Neuronal stem cell (in vitro differentiated cells): Measurements from ENCODE around the gene RPS19.
A peak's percentile ranks its signal among the peaks of the same experiment; 100 is the strongest.

Source experiments
- DNase-seq: peaks from one replicate; pipeline ENCODE4 v3.0.0-alpha.2; 2013; ENCODE audit warnings: low spot score
- H2AFZ ChIP-seq: one replicate; pipeline ENCODE4 v1.6.1; 2013; ENCODE audit warnings: mild to moderate bottlenecking, low read length, inconsistent platforms
- H2AK5ac ChIP-seq: 2 replicates; pipeline ENCODE4 v1.6.1; 2013; ENCODE audit warnings: low read depth, mild to moderate bottlenecking, inconsistent platforms, low read length, moderate library complexity, mixed read lengths
- H2BK120ac ChIP-seq: 2 replicates; pipeline ENCODE4 v1.6.1; 2013; ENCODE audit warnings: low read depth, mild to moderate bottlenecking, inconsistent platforms, low read length, moderate library complexity, mixed read lengths
- H2BK12ac ChIP-seq: one replicate; pipeline ENCODE4 v1.6.1; 2013; ENCODE audit warnings: low read length, inconsistent platforms
- H2BK15ac ChIP-seq: 2 replicates; pipeline ENCODE4 v1.6.1; 2013; ENCODE audit warnings: mild to moderate bottlenecking, low read length, inconsistent platforms, mixed read lengths
- H2BK5ac ChIP-seq: one replicate; pipeline ENCODE4 v1.6.1; 2013; ENCODE audit warnings: inconsistent platforms, mild to moderate bottlenecking, low read length, moderate library complexity
- H3K14ac ChIP-seq: one replicate; pipeline ENCODE4 v1.6.1; 2013; ENCODE audit warnings: low read length, inconsistent platforms
- H3K18ac ChIP-seq: 2 replicates; pipeline ENCODE4 v1.6.1; 2013; ENCODE audit warnings: low read length, inconsistent platforms
- H3K23ac ChIP-seq: 2 replicates; pipeline ENCODE4 v1.6.1; 2013; ENCODE audit warnings: low read depth, mild to moderate bottlenecking, mixed read lengths, low read length, inconsistent platforms; ENCODE audit not compliant: poor library complexity
- H3K27ac ChIP-seq: replicated peaks from 3 replicates; pipeline ENCODE4 v1.5.1; 2013; ENCODE audit warnings: low read length, inconsistent platforms
- H3K27me3 ChIP-seq, 3 experiments: 2 replicates each; pipeline ENCODE4 v1.6.1; 2013; ENCODE audit warnings: low read length in 3 of 3, mild to moderate bottlenecking in 2 of 3, inconsistent platforms in 1 of 3, low read depth in 1 of 3, mixed read lengths in 1 of 3, moderate library complexity in 1 of 3; ENCODE audit not compliant: control insufficient read depth in 3 of 3, insufficient read depth in 3 of 3
- H3K36me3 ChIP-seq, 2 donors: replicated peaks in 1 of 2; 2 replicates each; pipeline ENCODE4 v1.6.1; 2013; ENCODE audit warnings: low read length in 2 of 2; ENCODE audit not compliant: control insufficient read depth in 2 of 2, insufficient read depth in 2 of 2
- H3K4ac ChIP-seq: 2 replicates; pipeline ENCODE4 v1.6.1; 2013; ENCODE audit warnings: inconsistent platforms, mild to moderate bottlenecking, low read length, moderate library complexity
- H3K4me1 ChIP-seq, 2 donors: 1 replicate in 1 of 2; 2 replicates in 1 of 2; pipeline ENCODE4 v1.6.1; 2013; ENCODE audit warnings: low read length in 2 of 2, low read depth in 1 of 2; ENCODE audit not compliant: control insufficient read depth in 2 of 2, insufficient read depth in 1 of 2
- H3K4me2 ChIP-seq: one replicate; pipeline ENCODE4 v1.6.1; 2013; ENCODE audit warnings: mild to moderate bottlenecking, low read length, inconsistent platforms; ENCODE audit not compliant: insufficient read depth, poor library complexity, severe bottlenecking
- H3K4me3 ChIP-seq, 2 donors: 2 replicates each; pipeline ENCODE4 v1.5.1; 2013; ENCODE audit warnings: low read length in 2 of 2, mild to moderate bottlenecking in 2 of 2, inconsistent platforms in 1 of 2, moderate library complexity in 1 of 2
- H3K79me1 ChIP-seq: one replicate; pipeline ENCODE4 v1.6.1; 2013; ENCODE audit warnings: low read depth, mild to moderate bottlenecking, inconsistent platforms, low read length, moderate library complexity
- H3K9ac ChIP-seq: one replicate; pipeline ENCODE4 v1.6.1; 2013; ENCODE audit warnings: mild to moderate bottlenecking, low read depth, low read length, inconsistent platforms; ENCODE audit not compliant: poor library complexity
- H3K9me3 ChIP-seq, 2 donors: replicated peaks in 1 of 2; 2 replicates each; pipeline versions ENCODE3 to v1.6.1; 2013; ENCODE audit warnings: low read length in 2 of 2, mild to moderate bottlenecking in 2 of 2, inconsistent platforms in 1 of 2, low read depth in 1 of 2, mixed read lengths in 1 of 2, moderate library complexity in 1 of 2; ENCODE audit not compliant: control insufficient read depth in 2 of 2, insufficient read depth in 1 of 2
- H4K8ac ChIP-seq: one replicate; pipeline ENCODE4 v1.6.1; 2013; ENCODE audit warnings: low read depth, mild to moderate bottlenecking, inconsistent platforms, low read length, moderate library complexity
- H4K91ac ChIP-seq: one replicate; pipeline ENCODE4 v1.6.1; 2013; ENCODE audit warnings: low read length, low read depth, mild to moderate bottlenecking, inconsistent platforms; ENCODE audit not compliant: poor library complexity
- WGBS, 2 donors: extraction: QIAGEN DNeasy Blood & Tissue Kit; methylation state at CpG; one replicate each; pipeline ENCODE4 v1.1.7; 2013; ENCODE audit warnings: missing lambda C conversion rate in 2 of 2, mixed read lengths in 1 of 2; ENCODE audit not compliant: insufficient read length in 2 of 2, insufficient replicate concordance in 1 of 2; ENCODE audit errors: extremely low coverage in 2 of 2; 5-methylcytosine and 5-hydroxymethylcytosine counted together

The RPS19 gene

DNA sequence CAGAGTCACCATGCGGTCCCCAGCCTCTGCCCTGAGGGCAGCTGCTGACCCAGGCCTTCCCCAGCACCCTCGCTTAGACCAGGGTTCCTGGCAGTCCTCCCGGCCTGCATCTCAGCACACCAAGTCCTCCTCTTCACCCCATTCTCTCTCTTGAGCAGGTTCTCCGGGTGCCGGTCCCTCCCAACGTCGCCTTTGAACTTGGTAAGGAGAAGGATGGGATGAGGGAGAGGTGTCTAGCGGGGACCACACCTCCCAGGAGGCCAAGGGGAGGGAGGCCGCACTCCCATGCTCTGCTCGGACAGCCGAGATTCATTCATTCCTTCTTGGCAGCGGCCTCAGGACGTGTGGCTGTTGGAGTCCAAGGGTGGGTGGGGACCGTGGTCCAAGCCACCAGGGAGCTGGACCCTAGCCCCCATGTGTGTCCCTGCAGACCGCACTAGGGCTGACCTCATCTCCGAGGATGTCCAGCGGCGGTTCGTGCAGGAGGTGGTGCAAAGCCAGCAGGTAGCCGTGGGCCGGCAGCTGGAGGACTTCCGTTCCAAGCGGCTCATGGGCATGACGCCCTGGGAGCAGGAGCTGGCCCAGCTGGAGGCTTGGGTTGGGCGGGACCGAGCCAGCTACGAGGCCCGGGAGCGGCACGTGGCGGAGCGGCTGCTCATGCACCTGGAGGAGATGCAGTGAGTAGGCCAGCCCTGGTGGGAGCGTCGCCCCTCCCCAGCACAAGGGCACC is 32.3 kb downstream of the RPS19 start:
- no CpG with 5 or more reads among the region's 34 CpGs for WGBS, 2 donors
- Histone ChIP-seq H2AFZ (no peak overlapping the region), H2BK15ac (no peak overlapping the region), H3K4me3 (no peak overlapping the region), H2BK120ac (no peak overlapping the region), H3K9ac (no peak overlapping the region), H2BK12ac (no peak overlapping the region), H3K18ac (no peak overlapping the region), H3K9me3 (no peaks in the 10 kb centered on the region), H3K79me1 (peaks cover 6% of the 10 kb centered on the region), H4K8ac (no peak overlapping the region), H3K36me3 (peaks cover 14 to 22% of the 10 kb centered on the region in 2 donors), H3K27me3 (no peaks in the 10 kb centered on the region), H3K14ac (no peak overlapping the region), H3K4me1 (no peaks in the 10 kb centered on the region), H2AK5ac (no peak overlapping the region), H4K91ac (no peak overlapping the region), H3K27ac (no peak overlapping the region), H2BK5ac (peak overlapping the region; percentile 53), H3K23ac (peak overlapping the region; percentile 55), H3K4ac (no peak overlapping the region), H3K4me2 (no peak overlapping the region)
- no peak for DNase-seq

DNA sequence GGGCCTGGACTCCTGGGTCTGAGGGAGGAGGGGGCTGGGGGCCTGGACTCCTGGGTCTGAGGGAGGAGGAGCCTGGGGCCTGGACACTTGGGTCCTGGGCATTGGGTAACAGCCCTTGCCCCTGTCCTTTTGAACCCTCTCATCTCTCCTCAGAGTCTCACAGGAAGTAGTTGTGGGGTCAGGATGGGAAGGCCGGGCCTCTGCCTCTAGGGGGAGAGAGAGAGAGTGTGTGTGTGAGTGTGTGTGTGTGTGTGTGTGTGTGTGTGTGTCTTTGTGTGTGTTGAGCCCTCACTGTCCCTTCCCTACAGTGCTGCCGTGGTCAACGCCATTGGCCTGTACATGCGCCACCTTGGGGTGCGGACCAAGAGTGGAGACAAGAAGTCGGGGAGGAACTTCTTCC is 33.8 kb downstream of the RPS19 start:
- Histone ChIP-seq H3K4me3 (no peak overlapping the region), H3K9me3 (no peaks in the 10 kb centered on the region), H3K18ac (no peak overlapping the region), H3K14ac (no peak overlapping the region), H4K91ac (no peak overlapping the region), H2BK5ac (no peak overlapping the region), H3K27ac (no peak overlapping the region), H3K4me1 (no peaks in the 10 kb centered on the region), H3K4me2 (no peak overlapping the region), H2AFZ (no peak overlapping the region), H4K8ac (no peak overlapping the region), H2BK12ac (no peak overlapping the region), H3K9ac (no peak overlapping the region), H3K27me3 (no peaks in the 10 kb centered on the region), H2AK5ac (no peak overlapping the region), H3K4ac (no peak overlapping the region), H2BK15ac (no peak overlapping the region), H3K23ac (peak overlapping the region; percentile 25), H3K79me1 (peaks cover 6% of the 10 kb centered on the region), H3K36me3 (peaks cover 19 to 33% of the 10 kb centered on the region in 2 donors), H2BK120ac (no peak overlapping the region)
- WGBS, 2 donors: no CpG with 5 or more reads among the region's 6 CpGs
- DNase-seq: no peak

DNA sequence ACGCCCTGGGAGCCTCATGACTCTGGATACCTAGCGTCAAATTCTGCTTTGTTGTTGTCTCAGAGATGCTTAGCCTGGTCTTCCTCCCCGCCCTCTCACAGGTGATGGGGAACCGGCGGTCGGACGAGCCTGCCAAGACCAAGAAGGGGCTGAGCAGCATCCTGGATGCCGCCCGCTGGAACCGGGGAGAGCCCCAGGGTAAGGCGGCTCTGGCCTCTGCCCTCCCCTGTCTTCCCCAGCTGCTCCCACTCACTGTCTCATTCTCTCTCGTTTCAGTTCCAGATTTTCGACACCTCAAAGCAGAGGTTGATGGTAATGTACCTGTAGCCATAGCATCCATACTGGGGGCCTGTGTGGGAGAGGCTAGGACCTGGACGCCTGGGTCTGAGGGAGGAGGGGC is 34.3 kb downstream of the RPS19 start:
- no peak overlapping the region for H3K4ac ChIP-seq
- H4K91ac ChIP-seq: no peak overlapping the region
- no peaks in the 10 kb centered on the region for H3K27me3 ChIP-seq
- H3K18ac ChIP-seq: no peak overlapping the region
- no peak overlapping the region for H2BK12ac ChIP-seq
- H3K23ac ChIP-seq: peak overlapping the region; percentile 25
- no peak overlapping the region for H3K14ac ChIP-seq
- no peak overlapping the region for H3K27ac ChIP-seq
- H3K4me3 ChIP-seq: no peak overlapping the region
- no peak overlapping the region for H2AFZ ChIP-seq
- no peak overlapping the region for H3K4me2 ChIP-seq
- no peak overlapping the region for H2BK5ac ChIP-seq
- H2BK120ac ChIP-seq: no peak overlapping the region
- no CpG with 5 or more reads among the region's 14 CpGs for WGBS, 2 donors
- H2BK15ac ChIP-seq: no peak overlapping the region
- H3K9me3 ChIP-seq: no peaks in the 10 kb centered on the region
- no peak overlapping the region for H3K9ac ChIP-seq
- peaks cover 6% of the 10 kb centered on the region for H3K79me1 ChIP-seq
- DNase-seq: no peak
- H3K36me3 ChIP-seq: peaks cover 17 to 31% of the 10 kb centered on the region in 2 donors
- H3K4me1 ChIP-seq: no peaks in the 10 kb centered on the region
- H2AK5ac ChIP-seq: no peak overlapping the region
- no peak overlapping the region for H4K8ac ChIP-seq

GRCh38 chr19:41895745-41896580 is 35.9 kb downstream of the RPS19 start:
- Histone ChIP-seq H3K79me1 (peaks cover 6% of the 10 kb centered on the region), H4K91ac (no peak overlapping the region), H3K27me3 (no peaks in the 10 kb centered on the region), H2AFZ (no peak overlapping the region), H3K4ac (no peak overlapping the region), H3K4me3 (peak overlapping the region in 1 of 2 donors; percentile 66), H3K4me1 (no peaks in the 10 kb centered on the region), H3K9me3 (no peaks in the 10 kb centered on the region), H2BK15ac (no peak overlapping the region), H2BK5ac (peak overlapping the region; percentile 53), H3K14ac (peak overlapping the region; percentile 21), H3K9ac (peak overlapping the region; percentile 44), H3K4me2 (no peak overlapping the region), H3K27ac (no peak overlapping the region), H3K23ac (peak overlapping the region; percentile 43), H2AK5ac (peak overlapping the region; percentile 63), H2BK12ac (no peak overlapping the region), H2BK120ac (no peak overlapping the region), H3K36me3 (peaks cover 13 to 34% of the 10 kb centered on the region in 2 donors), H4K8ac (no peak overlapping the region), H3K18ac (peak overlapping the region; percentile 48)
- DNase-seq: no peak
- no CpG with 5 or more reads among the region's 19 CpGs for WGBS, 2 donors
